Hepatocyte (in vitro differentiated cells): ENCODE results near the gene MSANTD1. TPM values are rescaled to one million over a fixed set of nuclear protein-coding genes. Genes with fewer than 3 reads are reported as not detected.

Experiments
- DNase-seq: peaks from one replicate; pipeline ENCODE4 v3.0.0-alpha.2; 2016; ENCODE audit warnings: low spot score
- H2AFZ ChIP-seq: fragments of 200-600 bp; sonication (generic); 2 replicates; pipeline ENCODE4 v1.6.0; 2016; ENCODE audit warnings: antibody characterized with exemption, mild to moderate bottlenecking
- H3K27ac ChIP-seq: fragments of 200-600 bp; sonication (generic); 2 replicates; pipeline ENCODE4 v1.5.1; 2016; ENCODE audit warnings: mild to moderate bottlenecking
- H3K27me3 ChIP-seq: fragments of 200-600 bp; sonication (generic); 2 replicates; pipeline ENCODE4 v1.6.1; 2016
- H3K36me3 ChIP-seq: fragments of 200-600 bp; sonication (generic); replicated peaks from 2 replicates; pipeline ENCODE4 v1.5.1; 2016; ENCODE audit warnings: low read depth; ENCODE audit not compliant: insufficient read depth
- H3K4me1 ChIP-seq: fragments of 200-600 bp; sonication (generic); 2 replicates; pipeline ENCODE4 v1.5.1; 2016; ENCODE audit warnings: mild to moderate bottlenecking, moderate library complexity; ENCODE audit not compliant: insufficient read depth
- H3K4me2 ChIP-seq: fragments of 200-600 bp; sonication (generic); 2 replicates; pipeline ENCODE4 v1.6.0; 2016
- H3K4me3 ChIP-seq: fragments of 200-600 bp; sonication (generic); 2 replicates; pipeline ENCODE4 v1.5.1; 2016; ENCODE audit warnings: mild to moderate bottlenecking
- H3K79me2 ChIP-seq: fragments of 200-600 bp; sonication (generic); 2 replicates; pipeline ENCODE4 v1.6.0; 2017; ENCODE audit warnings: mild to moderate bottlenecking
- H3K9me2 ChIP-seq: fragments of 200-600 bp; sonication (generic); replicated peaks from 2 replicates; pipeline ENCODE4 v1.6.0; 2017; ENCODE audit warnings: mild to moderate bottlenecking; ENCODE audit not compliant: insufficient read depth
- H3K9me3 ChIP-seq: fragments of 200-600 bp; sonication (generic); 2 replicates; pipeline ENCODE4 v1.5.1; 2016; ENCODE audit warnings: low read depth, mild to moderate bottlenecking
- H4K20me1 ChIP-seq: fragments of 200-600 bp; sonication (generic); 2 replicates; pipeline ENCODE4 v1.6.0; 2016; ENCODE audit warnings: mild to moderate bottlenecking; ENCODE audit not compliant: insufficient read depth, poor library complexity, severe bottlenecking
- EZH2 ChIP-seq: fragments of 200-600 bp; sonication (generic); IDR thresholded peaks from 2 replicates; pipeline ENCODE4 v1.6.1; 2016; ENCODE audit warnings: antibody characterized with exemption, mild to moderate bottlenecking, borderline replicate concordance
- EZH2phosphoT487 ChIP-seq: fragments of 200-600 bp; sonication (generic); IDR thresholded peaks from one replicate; pipeline ENCODE4 v1.6.1; 2018; ENCODE audit warnings: antibody characterized with exemption, mild to moderate bottlenecking, low read depth, moderate library complexity; ENCODE audit not compliant: unreplicated experiment, severe bottlenecking
- WGBS: methylation state at CpG from one replicate; pipeline ENCODE4 v1.1.6; 2016; ENCODE audit warnings: low lambda C conversion rate; ENCODE audit errors: missing lambda C conversion rate; 5-methylcytosine and 5-hydroxymethylcytosine counted together
- polyA plus RNA-seq: library from polyadenylated mRNA; unstranded; fragments of >200 nt; fragmentation: Nextera tagmentation; extraction: Ambion mirVana; gene quantifications from 2 replicates; pipeline ENCODE4 v1.2.1, GENCODE V29; 2016
- total RNA-seq: library from RNA; depleted of rRNA; stranded (reverse); fragments of >200 nt; gene quantifications from 2 replicates; pipeline ENCODE4 v1.2.3, GENCODE V29; 2014
- TF ChIP-seq, protein P1 (sequence below): fragments of 200-600 bp; sonication (generic); IDR thresholded peaks from 2 replicates; pipeline ENCODE4 v1.5.1; 2016; ENCODE audit warnings: antibody characterized with exemption, mild to moderate bottlenecking; ENCODE audit not compliant: poor library complexity

The MSANTD1 gene
- total and polyA plus RNA-seq, 2 experiments from 2014 or later: 0.51 to 0.57 TPM

DNA sequence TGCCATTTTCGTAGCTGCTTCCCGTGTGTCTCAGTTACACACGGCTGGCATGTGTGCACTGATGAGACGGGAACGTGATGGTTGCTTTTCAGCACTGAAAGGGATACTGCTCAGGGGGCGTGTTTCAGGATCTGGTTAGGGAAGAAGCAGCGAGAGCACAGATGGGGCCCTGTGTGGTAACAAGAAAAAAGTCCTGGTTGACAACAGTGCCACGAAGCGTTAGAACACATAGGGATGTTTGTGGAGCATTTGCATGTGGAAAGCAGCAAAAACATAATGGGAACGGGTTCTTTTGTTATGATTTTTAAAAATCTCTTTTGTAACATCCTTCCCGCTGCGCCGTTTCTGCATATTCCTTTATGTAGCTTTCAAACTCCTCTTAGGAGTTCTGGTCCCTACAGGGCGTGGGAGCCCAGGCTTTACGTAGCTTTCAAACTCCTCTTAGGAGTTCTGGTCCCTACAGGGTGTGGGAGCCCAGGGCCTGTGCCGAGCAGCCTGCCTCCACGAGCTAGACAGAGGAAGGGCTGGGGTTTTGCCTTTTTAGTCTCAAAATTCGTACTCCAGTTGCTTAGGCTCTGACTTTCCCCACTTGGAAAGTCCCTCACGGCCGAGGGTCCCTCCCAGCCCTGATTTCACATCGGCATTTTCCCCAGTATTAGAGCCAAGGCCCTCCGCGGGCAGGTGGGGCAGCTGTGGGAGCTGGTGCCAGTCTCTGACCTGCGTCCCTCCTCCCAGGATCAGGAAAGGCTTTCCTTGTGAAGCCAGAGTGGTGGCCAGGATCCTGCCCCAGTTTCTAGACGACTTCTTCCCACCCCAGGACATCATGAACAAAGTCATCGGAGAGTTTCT lies 11.0 kb upstream of the MSANTD1 start:
- peaks cover 10% of the 10 kb centered on the region for H3K4me1 ChIP-seq
- no peaks in the 10 kb centered on the region for H4K20me1 ChIP-seq
- H2AFZ ChIP-seq: no peak overlapping the region
- no peaks in the 10 kb centered on the region for H3K79me2 ChIP-seq
- TF ChIP-seq EZH2 (no peak), EZH2phosphoT487 (no peak)
- TF ChIP-seq, protein P1, sequence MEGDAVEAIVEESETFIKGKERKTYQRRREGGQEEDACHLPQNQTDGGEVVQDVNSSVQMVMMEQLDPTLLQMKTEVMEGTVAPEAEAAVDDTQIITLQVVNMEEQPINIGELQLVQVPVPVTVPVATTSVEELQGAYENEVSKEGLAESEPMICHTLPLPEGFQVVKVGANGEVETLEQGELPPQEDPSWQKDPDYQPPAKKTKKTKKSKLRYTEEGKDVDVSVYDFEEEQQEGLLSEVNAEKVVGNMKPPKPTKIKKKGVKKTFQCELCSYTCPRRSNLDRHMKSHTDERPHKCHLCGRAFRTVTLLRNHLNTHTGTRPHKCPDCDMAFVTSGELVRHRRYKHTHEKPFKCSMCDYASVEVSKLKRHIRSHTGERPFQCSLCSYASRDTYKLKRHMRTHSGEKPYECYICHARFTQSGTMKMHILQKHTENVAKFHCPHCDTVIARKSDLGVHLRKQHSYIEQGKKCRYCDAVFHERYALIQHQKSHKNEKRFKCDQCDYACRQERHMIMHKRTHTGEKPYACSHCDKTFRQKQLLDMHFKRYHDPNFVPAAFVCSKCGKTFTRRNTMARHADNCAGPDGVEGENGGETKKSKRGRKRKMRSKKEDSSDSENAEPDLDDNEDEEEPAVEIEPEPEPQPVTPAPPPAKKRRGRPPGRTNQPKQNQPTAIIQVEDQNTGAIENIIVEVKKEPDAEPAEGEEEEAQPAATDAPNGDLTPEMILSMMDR: no peak
- H3K27me3 ChIP-seq: no peaks in the 10 kb centered on the region
- H3K9me3 ChIP-seq: no peaks in the 10 kb centered on the region
- H3K9me2 ChIP-seq: no peaks in the 10 kb centered on the region
- H3K36me3 ChIP-seq: no peaks in the 10 kb centered on the region
- H3K4me2 ChIP-seq: no peak overlapping the region
- no peak overlapping the region for H3K4me3 ChIP-seq
- no peak for DNase-seq
- WGBS: 92% methylated on average over 26 of the region's 26 CpGs
- no peak overlapping the region for H3K27ac ChIP-seq

DNA sequence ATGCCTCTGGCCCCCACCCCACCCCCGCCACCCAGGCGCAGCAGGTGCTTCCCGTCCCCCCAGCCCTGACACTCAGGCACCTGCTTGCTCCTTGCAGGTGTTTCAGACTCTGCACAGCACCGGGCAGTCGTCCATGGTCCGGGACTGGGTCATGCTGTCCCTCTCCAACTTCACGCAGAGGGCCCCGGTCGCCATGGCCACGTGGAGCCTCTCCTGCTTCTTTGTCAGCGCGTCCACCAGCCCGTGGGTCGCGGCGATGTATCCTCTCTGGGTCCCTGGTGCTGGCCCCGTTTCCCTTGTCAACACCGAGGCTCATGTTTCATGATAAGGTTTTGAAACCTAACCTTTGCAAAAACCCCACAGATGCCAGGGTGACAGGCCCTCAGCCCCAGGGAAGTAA lies 10.2 kb upstream of the MSANTD1 start:
- peaks cover 10% of the 10 kb centered on the region for H3K4me1 ChIP-seq

DNA sequence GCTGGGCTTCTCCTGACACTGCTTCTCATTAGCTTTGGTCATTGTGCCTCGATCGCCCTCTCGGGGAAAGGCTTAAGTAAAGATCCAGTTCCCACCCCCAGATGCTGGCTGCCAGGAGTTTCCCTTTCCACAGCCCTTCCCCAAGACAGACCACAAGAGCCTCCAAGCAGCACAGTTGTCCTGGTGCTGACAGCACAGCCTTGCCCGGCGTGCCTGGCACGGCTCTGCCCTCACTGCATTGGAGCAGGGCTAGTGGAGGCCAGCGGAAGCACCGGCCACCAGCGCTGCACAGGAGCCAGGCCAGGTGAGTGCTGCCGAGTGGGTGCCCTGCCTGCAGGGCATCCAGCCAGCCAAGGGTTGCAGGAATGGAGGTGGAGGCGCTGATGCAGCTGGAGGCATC lies 9.7 kb upstream of the MSANTD1 start:
- Histone ChIP-seq H3K36me3 (no peaks in the 10 kb centered on the region), H3K27ac (no peak overlapping the region), H3K27me3 (no peaks in the 10 kb centered on the region), H4K20me1 (no peaks in the 10 kb centered on the region), H3K4me1 (peaks cover 10% of the 10 kb centered on the region), H2AFZ (no peak overlapping the region), H3K4me3 (no peak overlapping the region), H3K9me2 (no peaks in the 10 kb centered on the region), H3K4me2 (no peak overlapping the region), H3K9me3 (no peaks in the 10 kb centered on the region), H3K79me2 (no peaks in the 10 kb centered on the region)
- TF ChIP-seq, protein P1: no peak
- TF ChIP-seq EZH2 (no peak), EZH2phosphoT487 (no peak)
- no peak for DNase-seq
- WGBS: 96% methylated on average over 11 of the region's 11 CpGs

More for the DNA sequence above, 10.2 kb upstream of the MSANTD1 start:
- Histone ChIP-seq H3K27ac (no peak overlapping the region), H4K20me1 (no peaks in the 10 kb centered on the region), H3K36me3 (no peaks in the 10 kb centered on the region), H2AFZ (no peak overlapping the region), H3K79me2 (no peaks in the 10 kb centered on the region), H3K27me3 (no peaks in the 10 kb centered on the region), H3K9me3 (no peaks in the 10 kb centered on the region), H3K9me2 (no peaks in the 10 kb centered on the region), H3K4me3 (no peak overlapping the region), H3K4me2 (no peak overlapping the region)
- DNase-seq: no peak
- WGBS: 89% methylated on average over 15 of the region's 18 CpGs
- TF ChIP-seq EZH2: no peak
- TF ChIP-seq EZH2phosphoT487: no peak
- TF ChIP-seq, protein P1: no peak
